ENCODE data around the gene ICAM3.
A peak's percentile ranks its signal among the peaks of the same experiment; 100 is the strongest.
"Not testable (repeated sequence)": the region's sequence is repeated elsewhere in the genome, so short reads cannot be mapped to it uniquely, and the experiment has no call there.

Gene ICAM3

GRCh38 chr19:10339380-10339960 is at the start of gene ICAM3:
Gene ICAM3, minus strand, starts transcription at chr19:10339624. Its CDS starts 10 bp downstream, at chr19:10339614.
- Histone ChIP-seq H3K27ac (ENCODE audit: low read length) (peak within 1 kb of the TSS; percentile 88), H3K79me2 (ENCODE audit: insufficient read depth, low read length) (peaks cover 14% of the 10 kb centered on the region), H3K4me1 (ENCODE audit: insufficient read depth, low read length) (peaks cover 32% of the 10 kb centered on the region), H3K4me3 (ENCODE audit: low read depth in 1 of 2, low read length in 2 of 2) (peak within 1 kb of the TSS; percentile 4 to 64; a peak in 3 of 4 replicates), H3K4me2 (ENCODE audit: insufficient read depth, low read length) (peak within 1 kb of the TSS; percentile 77), H3K36me3 (ENCODE audit: insufficient read depth, low read length) (peaks cover 9% of the 10 kb centered on the region), H4K20me1 (ENCODE audit: insufficient read depth, low read length) (no peaks in the 10 kb centered on the region), H3K9me3 (ENCODE audit: insufficient read depth, low read length, severe bottlenecking) (no peaks in the 10 kb centered on the region), H3K27me3 (ENCODE audit: insufficient read depth, low read length, poor library complexity) (no peaks in the 10 kb centered on the region), H3K9ac (ENCODE audit: low read depth, low read length) (peak within 1 kb of the TSS; percentile 61), H2AFZ (ENCODE audit: low read depth, low read length) (peak within 1 kb of the TSS; percentile 95)
- TF ChIP-seq CTCF (IDR thresholded peaks at IDR 0.05; ENCODE audit: borderline replicate concordance, extremely low read depth, low read length, poor library complexity, severe bottlenecking) (no peak), EZH2 (IDR thresholded peaks at IDR 0.05; ENCODE audit: borderline replicate concordance, low read depth, low read length, severe bottlenecking) (no peak)
- DNase-seq: peak; percentile 81
- ATAC-seq (ENCODE audit: insufficient read depth, low read depth): peak; percentile 96

- TF ChIP-seq EZH2 (IDR thresholded peaks at IDR 0.05; ENCODE audit: borderline replicate concordance, low read depth, low read length, severe bottlenecking): no peak
- peak; percentile 100 for TF ChIP-seq CTCF (IDR thresholded peaks at IDR 0.05; ENCODE audit: borderline replicate concordance, extremely low read depth, low read length, poor library complexity, severe bottlenecking)
- no peaks in the 10 kb centered on the region for H3K9me3 ChIP-seq (ENCODE audit: insufficient read depth, low read length, severe bottlenecking)
- no peaks in the 10 kb centered on the region for H3K79me2 ChIP-seq (ENCODE audit: insufficient read depth, low read length)
- H3K36me3 ChIP-seq (ENCODE audit: insufficient read depth, low read length): peaks cover 36% of the 10 kb centered on the region
- DNase-seq (peak; percentile 82), ATAC-seq (ENCODE audit: insufficient read depth, low read depth) (peak; percentile 72)
- H2AFZ ChIP-seq (ENCODE audit: low read depth, low read length): no peak overlapping the region
- H3K27me3 ChIP-seq (ENCODE audit: insufficient read depth, low read length, poor library complexity): no peaks in the 10 kb centered on the region
- H3K27ac ChIP-seq (ENCODE audit: low read length): no peak overlapping the region
- H4K20me1 ChIP-seq (ENCODE audit: insufficient read depth, low read length): no peaks in the 10 kb centered on the region; the same call in 1 of the 2 replicates
- no peaks in the 10 kb centered on the region for H3K4me1 ChIP-seq (ENCODE audit: insufficient read depth, low read length)
- no peak overlapping the region for H3K9ac ChIP-seq (ENCODE audit: low read depth, low read length)
- H3K4me3 ChIP-seq (ENCODE audit: low read depth in 1 of 2, low read length in 2 of 2): no peak overlapping the region
- H3K4me2 ChIP-seq (ENCODE audit: insufficient read depth, low read length): no peak overlapping the region
These were observed 49.5 kb upstream of the ICAM3 start for GRCh38 chr19:10388957-10389356.

- Histone ChIP-seq H3K4me1 (ENCODE audit: insufficient read depth, low read length) (peaks cover 12% of the 10 kb centered on the region), H4K20me1 (ENCODE audit: insufficient read depth, low read length) (no peaks in the 10 kb centered on the region), H3K9me3 (ENCODE audit: insufficient read depth, low read length, severe bottlenecking) (no peaks in the 10 kb centered on the region), H3K27me3 (ENCODE audit: insufficient read depth, low read length, poor library complexity) (no peaks in the 10 kb centered on the region), H3K4me3 (ENCODE audit: low read depth in 1 of 2, low read length in 2 of 2) (no peak overlapping the region), H3K27ac (ENCODE audit: low read length) (no peak overlapping the region), H3K9ac (ENCODE audit: low read depth, low read length) (no peak overlapping the region), H3K36me3 (ENCODE audit: insufficient read depth, low read length) (no peaks in the 10 kb centered on the region; the same call in 1 of the 2 replicates), H2AFZ (ENCODE audit: low read depth, low read length) (no peak overlapping the region), H3K79me2 (ENCODE audit: insufficient read depth, low read length) (peaks cover 12% of the 10 kb centered on the region), H3K4me2 (ENCODE audit: insufficient read depth, low read length) (no peak overlapping the region)
- ATAC-seq (ENCODE audit: insufficient read depth, low read depth) (no peak), DNase-seq (no peak)
- TF ChIP-seq EZH2 (IDR thresholded peaks at IDR 0.05; ENCODE audit: borderline replicate concordance, low read depth, low read length, severe bottlenecking): no peak
- TF ChIP-seq CTCF (IDR thresholded peaks at IDR 0.05; ENCODE audit: borderline replicate concordance, extremely low read depth, low read length, poor library complexity, severe bottlenecking): peak; percentile 4
These were observed 45.2 kb upstream of the ICAM3 start for GRCh38 chr19:10384580-10384979.

- Histone ChIP-seq H3K79me2 (ENCODE audit: insufficient read depth, low read length) (peaks cover 23% of the 10 kb centered on the region), H3K4me1 (ENCODE audit: insufficient read depth, low read length) (peaks cover 26% of the 10 kb centered on the region)
- not testable (repeated sequence) for H3K27me3 ChIP-seq (ENCODE audit: insufficient read depth, low read length, poor library complexity); H3K4me2 ChIP-seq (ENCODE audit: insufficient read depth, low read length); DNase-seq; H3K9me3 ChIP-seq (ENCODE audit: insufficient read depth, low read length, severe bottlenecking); H3K27ac ChIP-seq (ENCODE audit: low read length); ATAC-seq (ENCODE audit: insufficient read depth, low read depth); H4K20me1 ChIP-seq (ENCODE audit: insufficient read depth, low read length); H3K4me3 ChIP-seq (ENCODE audit: low read depth in 1 of 2, low read length in 2 of 2); H2AFZ ChIP-seq (ENCODE audit: low read depth, low read length); H3K36me3 ChIP-seq (ENCODE audit: insufficient read depth, low read length); H3K9ac ChIP-seq (ENCODE audit: low read depth, low read length)
These were observed 43.7 kb upstream of the ICAM3 start for GRCh38 chr19:10383223-10383499.

Measured in DND-41 (cell line).